KOPT-K1 (cell line): ENCODE results near the gene DLX2.
"Not testable (repeated sequence)": the region's sequence is repeated elsewhere in the genome, so short reads cannot be mapped to it uniquely, and the experiment has no call there.

Experiments
- H3K27ac ChIP-seq: fragments of 200-600 bp; sonication (generic); 2 replicates; pipeline ENCODE4 v1.5.1; 2016; ENCODE audit warnings: antibody characterized with exemption, mild to moderate bottlenecking, low read depth, low read length; ENCODE audit not compliant: poor library complexity, severe bottlenecking
- H3K36me3 ChIP-seq: fragments of 200-600 bp; sonication (generic); 2 replicates; pipeline ENCODE4 v1.5.1; 2017; ENCODE audit warnings: antibody characterized with exemption, mild to moderate bottlenecking, low read length, moderate library complexity; ENCODE audit not compliant: insufficient read depth
- H3K9me3 ChIP-seq: fragments of 200-600 bp; sonication (generic); 2 replicates; pipeline ENCODE4 v1.5.1; 2017; ENCODE audit warnings: antibody characterized with exemption, low read length, mild to moderate bottlenecking; ENCODE audit not compliant: insufficient read depth, poor library complexity, severe bottlenecking

DLX2 gene

GRCh38 chr2:172102391-172103359 lies at the start of gene DLX2:
TSS of gene DLX2 (minus strand) at chr2:172102900. CDS start at chr2:172102538, 362 bp downstream.
- H3K9me3 ChIP-seq: no peaks in the 10 kb centered on the region
- no peaks in the 10 kb centered on the region for H3K36me3 ChIP-seq
- no peak within 1 kb of the TSS for H3K27ac ChIP-seq

DNA sequence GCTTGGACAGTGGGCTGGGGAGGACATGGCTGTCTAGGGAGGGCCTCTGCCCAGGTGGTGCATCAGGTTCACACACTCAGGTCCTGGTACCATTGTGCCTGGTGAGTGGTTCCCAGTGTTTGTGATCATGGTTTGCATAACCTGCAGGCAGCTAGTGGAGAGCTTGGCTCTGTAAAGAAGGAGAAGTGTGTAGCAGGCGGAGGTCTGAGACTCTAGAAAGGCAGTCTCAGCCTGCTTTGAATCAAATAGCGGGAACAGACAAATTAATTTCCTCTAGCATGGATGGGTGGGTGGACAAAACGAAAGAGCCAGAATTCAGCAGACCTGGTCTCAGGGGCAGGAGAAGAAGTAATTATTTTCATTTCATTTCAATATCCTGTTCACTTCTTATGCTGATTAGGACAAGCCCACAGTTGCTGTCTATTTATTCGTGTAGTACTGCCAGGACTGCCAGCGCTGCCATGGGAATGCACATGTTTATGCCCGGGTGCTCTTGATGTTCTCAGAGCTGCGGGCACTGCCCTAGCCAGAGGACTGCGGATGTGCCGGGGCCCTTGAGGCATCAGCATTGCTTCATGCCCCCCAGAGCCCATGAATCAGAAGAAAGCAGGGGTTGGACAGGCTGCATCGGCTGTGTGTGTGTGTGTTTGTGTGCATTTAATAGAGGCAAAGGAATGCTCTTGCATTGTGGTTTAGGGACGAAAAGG lies 45.4 kb upstream of the DLX2 start:
- Histone ChIP-seq H3K36me3 (no peaks in the 10 kb centered on the region), H3K27ac (no peak overlapping the region), H3K9me3 (peaks cover 3% of the 10 kb centered on the region)

DNA sequence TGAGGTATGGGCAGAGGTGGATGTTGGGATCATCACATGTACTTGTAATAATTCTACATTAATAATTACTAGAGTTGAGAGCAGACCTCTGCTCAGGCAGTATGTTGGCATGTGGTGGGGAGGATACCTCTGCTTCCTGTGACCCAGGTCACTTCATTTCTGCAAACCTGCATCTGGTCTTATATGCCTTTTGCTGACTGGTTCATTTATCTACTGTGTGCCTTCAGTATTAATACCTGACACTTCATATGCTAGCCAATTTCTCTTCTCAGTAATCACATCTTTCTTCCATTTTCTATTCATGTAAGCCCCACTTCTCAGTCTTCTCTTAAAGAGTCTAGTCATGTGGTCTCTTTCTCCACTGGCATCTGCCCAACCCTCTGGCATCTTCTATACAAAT lies 41.1 kb upstream of the DLX2 start:
- H3K27ac ChIP-seq: no peak overlapping the region
- no peaks in the 10 kb centered on the region for H3K9me3 ChIP-seq
- H3K36me3 ChIP-seq: no peaks in the 10 kb centered on the region

GRCh38 chr2:172138727-172139126 lies 36.0 kb upstream of the DLX2 start:
- H3K9me3 ChIP-seq, H3K36me3 ChIP-seq: not testable (repeated sequence)

DNA sequence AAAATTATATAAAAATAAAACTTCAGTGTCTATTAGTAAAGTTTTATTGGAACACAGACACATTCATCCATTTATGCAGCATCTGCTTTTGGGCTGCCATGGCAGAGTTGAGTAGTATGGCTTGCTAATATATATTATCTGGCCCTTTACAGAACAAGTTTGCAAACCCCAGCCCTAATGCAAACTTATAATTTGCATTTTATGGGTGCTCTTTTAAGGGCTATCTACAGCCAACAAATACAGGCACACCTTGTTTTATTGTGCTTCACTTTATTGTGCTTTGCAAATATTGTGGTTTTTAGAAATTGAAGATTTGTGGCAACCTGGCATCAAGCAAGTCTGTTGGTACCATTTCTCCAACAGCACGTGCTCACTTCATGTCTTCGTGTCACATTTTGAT lies 35.2 kb upstream of the DLX2 start:
- Histone ChIP-seq H3K27ac (no peak overlapping the region), H3K9me3 (no peaks in the 10 kb centered on the region), H3K36me3 (no peaks in the 10 kb centered on the region)

More at GRCh38 chr2:172138727-172139126, 36.0 kb upstream of the DLX2 start:
- H3K27ac ChIP-seq: not testable (repeated sequence)

DNA sequence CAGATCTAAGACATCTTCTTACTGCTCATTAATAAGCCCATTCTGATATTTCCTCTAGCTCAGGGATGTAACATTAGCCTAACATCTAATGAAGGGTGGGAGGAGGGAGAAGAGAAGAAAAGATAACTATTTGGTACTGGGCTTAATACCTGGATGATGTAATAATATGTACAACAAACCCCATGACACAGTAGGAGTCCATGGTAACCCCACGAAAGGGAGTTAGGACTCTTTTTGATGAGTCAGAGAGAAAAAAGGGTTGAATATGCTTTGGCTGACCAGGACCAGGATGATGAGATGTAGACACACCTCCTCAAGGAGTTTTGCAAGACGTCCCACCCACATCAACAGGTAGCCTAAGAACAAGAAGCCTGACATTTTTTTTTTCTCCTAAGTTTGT lies 34.4 kb upstream of the DLX2 start:
- Histone ChIP-seq H3K36me3 (no peaks in the 10 kb centered on the region), H3K27ac (no peak overlapping the region), H3K9me3 (no peaks in the 10 kb centered on the region)

DNA sequence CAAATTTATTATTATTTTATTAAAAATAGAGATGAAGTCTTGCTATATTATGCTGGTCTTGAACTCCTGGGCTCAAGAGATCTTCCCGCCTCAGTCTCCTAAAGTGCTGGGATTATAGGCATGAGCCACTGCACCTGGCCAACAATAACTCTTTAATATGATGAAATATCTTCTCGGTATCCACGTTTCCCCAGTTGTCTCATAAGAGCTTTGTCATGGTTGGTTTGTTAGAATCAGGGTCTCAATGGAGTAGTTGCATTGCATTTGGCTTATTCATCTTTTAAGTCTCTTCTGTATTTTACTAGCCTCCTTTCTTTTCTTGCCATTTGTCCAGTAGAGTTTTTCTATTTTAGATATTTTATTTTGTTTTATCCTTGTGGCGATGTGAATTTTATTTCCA lies 32.7 kb upstream of the DLX2 start:
- Histone ChIP-seq H3K9me3 (no peaks in the 10 kb centered on the region), H3K36me3 (no peaks in the 10 kb centered on the region), H3K27ac (no peak overlapping the region)

DNA sequence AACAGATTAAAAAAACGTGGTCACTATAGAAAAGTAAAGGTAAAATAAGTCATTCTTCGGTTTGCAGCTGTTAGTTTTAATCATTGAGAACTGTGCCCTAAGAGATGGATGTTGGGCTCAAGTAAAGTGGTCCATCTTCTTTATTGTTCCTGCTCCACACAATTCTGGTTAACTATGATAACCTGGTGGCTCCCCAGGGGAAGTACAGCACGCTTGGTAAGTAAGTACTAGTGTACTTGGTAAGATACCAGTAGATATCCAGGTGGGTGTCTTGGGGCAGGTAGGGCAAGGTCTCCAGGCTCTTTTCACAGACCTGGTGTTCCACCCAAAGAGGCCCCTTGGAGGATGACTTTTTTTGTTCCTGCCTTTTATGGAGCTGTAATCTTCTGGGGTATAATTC lies 31.6 kb upstream of the DLX2 start:
- Histone ChIP-seq H3K9me3 (no peaks in the 10 kb centered on the region), H3K27ac (no peak overlapping the region), H3K36me3 (no peaks in the 10 kb centered on the region)

DNA sequence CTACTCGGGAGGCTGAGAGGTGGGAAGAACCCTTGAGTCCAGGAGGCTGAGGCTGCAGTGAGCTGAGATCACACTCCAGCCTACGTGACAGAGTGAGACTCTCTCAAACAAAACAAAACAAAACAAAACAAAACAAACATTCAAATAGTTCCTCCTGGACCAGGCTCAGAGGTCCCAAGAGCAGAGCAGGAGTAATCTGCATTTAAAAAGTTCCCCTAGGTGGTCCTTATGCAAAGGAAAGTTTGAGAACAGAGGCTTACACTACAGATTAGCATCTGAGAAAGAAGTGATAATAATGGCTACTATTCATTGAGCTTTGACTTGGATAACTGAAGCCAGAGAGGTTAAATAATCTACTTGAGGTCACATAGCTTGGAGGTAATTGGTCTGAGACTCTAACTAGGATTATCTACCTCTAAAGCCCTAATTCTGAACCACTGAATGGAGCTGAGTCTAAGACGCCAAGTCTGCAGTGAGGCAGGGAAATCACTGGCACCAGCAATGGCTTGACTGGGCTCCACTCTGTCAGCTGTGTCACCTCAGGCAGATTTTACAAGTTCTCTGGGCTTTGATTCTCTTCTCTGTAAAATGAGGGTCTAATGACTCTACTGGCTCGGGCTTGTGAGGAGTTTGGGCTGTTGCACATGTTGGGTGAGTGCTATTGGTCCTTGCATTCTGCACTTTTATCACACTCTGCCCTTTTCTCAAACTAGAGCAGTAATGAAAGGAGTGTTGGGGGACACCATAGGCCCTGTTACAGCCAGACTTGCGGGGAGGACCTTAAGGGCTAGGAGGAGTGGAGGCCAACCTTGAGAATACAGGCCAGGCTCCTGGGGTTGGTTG lies 29.2 kb upstream of the DLX2 start:
- Histone ChIP-seq H3K27ac (no peak overlapping the region), H3K36me3 (no peaks in the 10 kb centered on the region), H3K9me3 (no peaks in the 10 kb centered on the region)

DNA sequence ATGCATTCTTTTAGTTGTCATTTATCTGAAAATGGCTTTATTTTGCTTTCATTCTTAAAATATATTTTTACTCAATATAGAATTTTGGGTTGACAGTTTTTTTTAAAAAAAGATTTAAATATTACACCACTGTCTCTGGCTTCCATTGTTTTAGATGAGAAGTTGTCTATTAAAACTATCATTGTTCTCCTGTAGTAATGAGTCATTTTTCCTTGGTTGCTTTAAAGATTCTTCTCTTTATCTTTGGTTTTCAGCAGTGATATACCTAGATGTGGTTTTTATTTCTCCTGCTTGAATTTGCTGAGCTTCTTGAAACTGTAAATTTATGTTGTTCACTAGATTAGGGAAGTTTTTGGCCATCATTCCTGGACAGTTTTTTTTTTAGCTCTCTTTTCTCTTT lies 26.7 kb upstream of the DLX2 start:
- Histone ChIP-seq H3K36me3 (no peaks in the 10 kb centered on the region), H3K27ac (no peak overlapping the region), H3K9me3 (no peaks in the 10 kb centered on the region)

- no peak overlapping the region for H3K27ac ChIP-seq
- no peaks in the 10 kb centered on the region for H3K36me3 ChIP-seq
- no peaks in the 10 kb centered on the region for H3K9me3 ChIP-seq
These were observed 25.8 kb upstream of the DLX2 start for GRCh38 chr2:172128484-172128883.

DNA sequence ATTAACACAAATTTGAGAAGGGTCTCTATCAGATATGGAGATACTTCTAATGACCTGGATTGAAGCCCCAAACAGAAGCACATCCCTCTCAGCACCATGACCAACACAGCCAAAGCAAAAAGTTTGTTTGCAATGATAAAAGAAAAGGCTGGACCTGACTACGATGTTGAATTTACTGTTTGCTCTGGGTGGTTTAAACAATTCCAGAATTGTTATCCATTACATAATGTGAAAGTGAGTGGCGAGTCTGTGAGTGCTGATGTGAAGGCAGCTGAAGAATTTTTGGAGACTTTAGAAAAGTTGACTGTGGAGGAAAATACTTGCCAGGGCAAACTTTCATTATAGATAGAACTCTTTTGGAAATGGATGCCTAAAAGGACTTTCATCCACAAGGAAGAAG lies 17.4 kb upstream of the DLX2 start:
- no peaks in the 10 kb centered on the region for H3K36me3 ChIP-seq
- H3K27ac ChIP-seq: no peak overlapping the region
- no peaks in the 10 kb centered on the region for H3K9me3 ChIP-seq

DNA sequence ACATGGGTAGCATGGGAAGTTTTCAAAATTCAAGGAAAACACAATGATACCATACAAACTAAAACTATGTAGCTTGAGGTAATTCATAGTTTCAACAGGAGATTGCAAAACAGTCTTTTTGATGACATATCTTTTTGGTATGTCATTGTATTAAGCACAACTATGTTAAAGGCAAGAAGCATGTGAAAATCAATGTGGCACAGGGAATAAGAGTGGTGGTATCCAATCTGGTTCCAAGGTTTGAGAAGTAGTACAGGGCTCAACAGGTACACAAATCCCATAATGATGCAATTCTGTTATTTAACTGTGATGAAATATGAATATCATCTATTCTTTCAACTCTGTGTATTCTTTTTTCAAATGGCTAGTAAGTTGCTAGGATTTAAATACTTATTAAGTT lies 16.4 kb upstream of the DLX2 start:
- no peaks in the 10 kb centered on the region for H3K36me3 ChIP-seq
- H3K27ac ChIP-seq: no peak overlapping the region
- no peaks in the 10 kb centered on the region for H3K9me3 ChIP-seq

DNA sequence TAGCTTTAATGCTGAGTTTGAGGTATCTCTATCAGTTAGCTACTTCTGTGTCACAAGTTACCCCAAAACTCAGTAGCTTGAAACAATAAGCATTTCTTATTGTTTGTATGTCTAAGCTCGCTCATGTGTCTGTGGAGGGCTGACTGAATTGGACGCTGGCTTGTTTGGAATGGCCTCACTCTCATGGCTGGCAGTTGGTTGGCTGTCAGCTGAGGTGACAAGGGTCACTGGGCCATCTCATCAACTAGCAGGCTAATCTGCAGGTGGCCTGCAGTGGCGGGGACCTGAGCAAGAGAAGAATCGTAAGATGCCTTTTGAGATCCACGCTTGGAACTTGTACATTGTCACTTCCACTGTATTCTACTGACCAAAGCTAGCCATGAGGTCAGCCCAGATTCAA lies 13.4 kb upstream of the DLX2 start:
- Histone ChIP-seq H3K36me3 (no peaks in the 10 kb centered on the region), H3K27ac (no peak overlapping the region), H3K9me3 (no peaks in the 10 kb centered on the region)

DNA sequence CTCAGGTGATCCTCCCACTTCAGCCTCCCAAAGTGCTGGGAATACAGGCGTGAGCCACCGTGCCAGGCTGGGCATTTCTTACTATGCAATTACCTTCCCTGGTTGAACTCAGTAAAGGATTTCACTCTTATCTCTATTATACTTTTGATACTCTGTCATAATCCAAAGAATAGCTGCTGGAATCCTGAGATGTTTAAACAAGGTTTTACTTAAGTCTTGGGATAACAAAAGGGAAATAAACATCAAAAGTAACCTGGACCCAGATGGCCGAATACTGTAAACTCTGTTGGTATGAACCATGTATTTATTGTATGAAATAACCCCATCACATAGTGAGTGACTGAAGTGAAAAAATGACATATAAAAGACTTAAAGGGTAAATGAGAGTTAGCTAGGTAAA lies 11.9 kb upstream of the DLX2 start:
- H3K36me3 ChIP-seq: no peaks in the 10 kb centered on the region
- no peak overlapping the region for H3K27ac ChIP-seq
- H3K9me3 ChIP-seq: no peaks in the 10 kb centered on the region
